ENCODE measurements around the gene SENP7. TPM values are rescaled to one million over a fixed set of nuclear protein-coding genes. Genes with fewer than 3 reads are reported as not detected.

Gene SENP7
- total RNA-seq, 1 donor from 2014 or later, result 10.8 TPM

DNA sequence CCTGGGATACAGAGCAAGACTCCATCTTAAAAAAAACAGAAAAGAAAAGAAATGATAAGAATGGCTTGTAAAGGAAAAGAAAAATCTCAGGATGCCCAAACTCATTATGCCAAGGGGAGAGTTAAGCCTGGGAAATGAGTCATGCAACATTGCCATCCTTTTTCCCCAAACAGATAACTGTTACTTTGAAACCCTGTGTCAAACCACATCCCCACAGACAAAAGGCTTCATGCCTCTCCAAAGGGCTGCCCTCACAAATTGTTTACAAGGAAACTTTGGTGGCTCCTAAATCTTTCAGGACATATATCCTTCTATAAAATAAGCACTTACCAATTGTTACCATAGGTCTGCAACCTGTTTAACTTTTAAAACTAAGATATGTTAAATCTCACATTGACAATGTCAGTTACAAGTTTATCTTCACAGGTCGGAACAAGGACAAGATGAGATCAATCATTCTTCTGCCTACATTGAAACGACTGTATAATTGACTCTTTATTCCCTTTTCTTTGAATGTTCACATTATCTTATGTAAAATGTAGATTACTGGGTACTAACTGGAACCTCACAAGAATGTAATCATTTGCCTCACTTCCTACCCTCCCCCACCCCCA is 18.6 kb upstream of the SENP7 start:
- Histone ChIP-seq H3K4me3 (ENCODE audit: insufficient read depth, low read depth, low read length) (no peak overlapping the region), H3K27ac (ENCODE audit: low read depth, low read length) (no peak overlapping the region), H3K36me3 (ENCODE audit: insufficient read depth, low read length) (no peaks in the 10 kb centered on the region), H3K79me2 (ENCODE audit: insufficient read depth, low read length) (no peaks in the 10 kb centered on the region), H3K9me3 (ENCODE audit: insufficient read depth, low read depth, low read length) (no peaks in the 10 kb centered on the region), H3K27me3 (ENCODE audit: insufficient read depth, low read length) (peaks cover 5% of the 10 kb centered on the region), H3K9ac (ENCODE audit: low read length) (no peak overlapping the region), H3K4me2 (ENCODE audit: low read length) (no peak overlapping the region), H2AFZ (ENCODE audit: low read depth, low read length) (no peak overlapping the region), H3K4me1 (ENCODE audit: insufficient read depth, low read length) (no peaks in the 10 kb centered on the region), H4K20me1 (ENCODE audit: insufficient read depth, low read length) (no peaks in the 10 kb centered on the region)
- Mint-ChIP-seq H3K27ac (ENCODE audit: unreplicated experiment) (no peak overlapping the region), H3K4me1 (ENCODE audit: low read depth, unreplicated experiment) (peaks cover 16% of the 10 kb centered on the region), H3K4me3 (ENCODE audit: unreplicated experiment) (no peak overlapping the region), H3K36me3 (ENCODE audit: low read depth, unreplicated experiment) (no peaks in the 10 kb centered on the region), H3K9me3 (ENCODE audit: unreplicated experiment) (no peaks in the 10 kb centered on the region), H3K27me3 (ENCODE audit: low read depth, unreplicated experiment) (peaks cover 1% of the 10 kb centered on the region)
- no peak for TF ChIP-seq EZH2 (IDR thresholded peaks at IDR 0.05; ENCODE audit: insufficient read depth, low read length)
- TF ChIP-seq, protein P1, sequence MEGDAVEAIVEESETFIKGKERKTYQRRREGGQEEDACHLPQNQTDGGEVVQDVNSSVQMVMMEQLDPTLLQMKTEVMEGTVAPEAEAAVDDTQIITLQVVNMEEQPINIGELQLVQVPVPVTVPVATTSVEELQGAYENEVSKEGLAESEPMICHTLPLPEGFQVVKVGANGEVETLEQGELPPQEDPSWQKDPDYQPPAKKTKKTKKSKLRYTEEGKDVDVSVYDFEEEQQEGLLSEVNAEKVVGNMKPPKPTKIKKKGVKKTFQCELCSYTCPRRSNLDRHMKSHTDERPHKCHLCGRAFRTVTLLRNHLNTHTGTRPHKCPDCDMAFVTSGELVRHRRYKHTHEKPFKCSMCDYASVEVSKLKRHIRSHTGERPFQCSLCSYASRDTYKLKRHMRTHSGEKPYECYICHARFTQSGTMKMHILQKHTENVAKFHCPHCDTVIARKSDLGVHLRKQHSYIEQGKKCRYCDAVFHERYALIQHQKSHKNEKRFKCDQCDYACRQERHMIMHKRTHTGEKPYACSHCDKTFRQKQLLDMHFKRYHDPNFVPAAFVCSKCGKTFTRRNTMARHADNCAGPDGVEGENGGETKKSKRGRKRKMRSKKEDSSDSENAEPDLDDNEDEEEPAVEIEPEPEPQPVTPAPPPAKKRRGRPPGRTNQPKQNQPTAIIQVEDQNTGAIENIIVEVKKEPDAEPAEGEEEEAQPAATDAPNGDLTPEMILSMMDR (IDR thresholded peaks at IDR 0.05; ENCODE audit: insufficient read depth, low read depth, low read length), result no peak
- FAIRE-seq (no peak), DNase-seq (ENCODE audit: low read depth) (no peak)

DNA sequence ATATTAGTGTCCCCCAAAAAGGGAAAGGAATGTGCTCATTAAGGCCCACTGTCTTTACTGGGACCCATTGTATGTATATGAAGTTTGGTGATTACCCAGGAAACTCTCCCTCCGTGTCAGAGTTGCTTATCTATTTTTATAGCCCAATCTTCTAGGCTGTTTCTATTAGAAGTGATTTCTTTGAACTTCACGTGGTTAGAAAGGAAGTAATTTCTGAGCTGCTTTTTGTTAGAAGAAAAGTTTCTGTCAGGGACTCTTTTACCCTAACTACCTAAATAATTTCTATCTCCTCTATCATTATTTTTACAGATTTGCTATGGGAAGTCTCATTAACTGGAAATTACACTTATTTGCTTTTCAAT is 17.7 kb upstream of the SENP7 start:
- no peaks in the 10 kb centered on the region for H3K9me3 Mint-ChIP-seq (ENCODE audit: unreplicated experiment)
- Histone ChIP-seq H4K20me1 (ENCODE audit: insufficient read depth, low read length) (no peaks in the 10 kb centered on the region), H3K4me2 (ENCODE audit: low read length) (no peak overlapping the region), H2AFZ (ENCODE audit: low read depth, low read length) (no peak overlapping the region), H3K27ac (ENCODE audit: low read depth, low read length) (no peak overlapping the region), H3K4me3 (ENCODE audit: insufficient read depth, low read depth, low read length) (no peak overlapping the region), H3K36me3 (ENCODE audit: insufficient read depth, low read length) (no peaks in the 10 kb centered on the region), H3K4me1 (ENCODE audit: insufficient read depth, low read length) (no peaks in the 10 kb centered on the region), H3K27me3 (ENCODE audit: insufficient read depth, low read length) (peaks cover 5% of the 10 kb centered on the region), H3K79me2 (ENCODE audit: insufficient read depth, low read length) (no peaks in the 10 kb centered on the region), H3K9ac (ENCODE audit: low read length) (no peak overlapping the region), H3K9me3 (ENCODE audit: insufficient read depth, low read depth, low read length) (no peaks in the 10 kb centered on the region)
- H3K27ac Mint-ChIP-seq (ENCODE audit: unreplicated experiment), result no peak overlapping the region
- DNase-seq (ENCODE audit: low read depth), result no peak
- no peak for FAIRE-seq
- H3K4me3 Mint-ChIP-seq (ENCODE audit: unreplicated experiment), result no peak overlapping the region
- H3K36me3 Mint-ChIP-seq (ENCODE audit: low read depth, unreplicated experiment), result no peaks in the 10 kb centered on the region
- peaks cover 16% of the 10 kb centered on the region for H3K4me1 Mint-ChIP-seq (ENCODE audit: low read depth, unreplicated experiment)
- H3K27me3 Mint-ChIP-seq (ENCODE audit: low read depth, unreplicated experiment), result no peaks in the 10 kb centered on the region
- TF ChIP-seq EZH2 (IDR thresholded peaks at IDR 0.05; ENCODE audit: insufficient read depth, low read length), result no peak
- TF ChIP-seq, protein P1 (IDR thresholded peaks at IDR 0.05; ENCODE audit: insufficient read depth, low read depth, low read length), result no peak

DNA sequence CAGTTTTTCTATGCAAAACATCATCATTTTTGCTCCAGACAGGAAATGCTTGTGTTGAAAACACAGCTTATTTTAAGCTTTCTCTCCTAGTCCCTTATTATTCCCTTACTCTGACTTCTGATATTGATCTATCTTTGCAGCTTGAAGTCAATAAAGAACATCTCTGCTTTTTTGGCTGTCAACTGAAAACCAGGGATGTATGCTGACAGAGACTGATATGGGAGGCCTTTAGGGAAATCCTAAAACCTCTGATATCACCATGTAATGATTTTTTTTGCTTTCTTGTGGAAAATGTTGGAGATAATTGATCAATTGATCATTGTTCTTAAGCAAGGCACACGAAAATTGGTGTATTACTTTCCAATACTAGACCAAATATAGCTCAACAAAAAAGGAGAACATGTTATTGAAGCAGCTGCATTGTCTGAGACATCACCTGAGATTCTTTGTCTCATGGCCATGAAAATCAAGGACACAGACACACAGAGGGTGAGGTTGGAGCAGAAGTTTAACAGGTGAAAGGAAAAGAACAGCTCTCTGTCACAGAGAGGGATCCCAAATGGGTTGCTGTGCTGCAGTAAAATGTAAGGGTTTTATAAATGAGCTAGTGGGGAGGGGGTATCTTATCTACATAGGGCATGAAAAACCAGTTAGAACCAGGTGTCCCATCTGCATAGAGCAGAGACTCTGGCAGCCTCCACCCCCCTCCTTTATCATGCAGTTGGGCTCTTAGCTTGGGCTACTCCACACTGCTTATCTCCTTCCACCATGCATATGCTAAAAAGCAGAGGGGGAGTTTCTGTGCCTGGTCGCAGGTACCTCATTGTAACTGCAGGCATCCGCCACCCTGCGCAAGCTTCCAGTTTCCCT is 17.0 kb upstream of the SENP7 start:
- no peak overlapping the region for H3K4me3 ChIP-seq (ENCODE audit: insufficient read depth, low read depth, low read length)
- no peaks in the 10 kb centered on the region for H4K20me1 ChIP-seq (ENCODE audit: insufficient read depth, low read length)
- no peaks in the 10 kb centered on the region for H3K4me1 ChIP-seq (ENCODE audit: insufficient read depth, low read length)
- peaks cover 5% of the 10 kb centered on the region for H3K27me3 ChIP-seq (ENCODE audit: insufficient read depth, low read length)
- no peak overlapping the region for H2AFZ ChIP-seq (ENCODE audit: low read depth, low read length)
- H3K4me2 ChIP-seq (ENCODE audit: low read length), result no peak overlapping the region
- no peak for DNase-seq (ENCODE audit: low read depth)
- no peak overlapping the region for H3K4me3 Mint-ChIP-seq (ENCODE audit: unreplicated experiment)
- H3K9me3 Mint-ChIP-seq (ENCODE audit: unreplicated experiment), result no peaks in the 10 kb centered on the region
- H3K36me3 ChIP-seq (ENCODE audit: insufficient read depth, low read length), result no peaks in the 10 kb centered on the region
- H3K9ac ChIP-seq (ENCODE audit: low read length), result no peak overlapping the region
- peaks cover 16% of the 10 kb centered on the region for H3K4me1 Mint-ChIP-seq (ENCODE audit: low read depth, unreplicated experiment)
- H3K36me3 Mint-ChIP-seq (ENCODE audit: low read depth, unreplicated experiment), result no peaks in the 10 kb centered on the region
- no peak for FAIRE-seq
- no peak overlapping the region for H3K27ac Mint-ChIP-seq (ENCODE audit: unreplicated experiment)
- no peaks in the 10 kb centered on the region for H3K79me2 ChIP-seq (ENCODE audit: insufficient read depth, low read length)
- no peaks in the 10 kb centered on the region for H3K27me3 Mint-ChIP-seq (ENCODE audit: low read depth, unreplicated experiment)
- TF ChIP-seq, protein P1 (IDR thresholded peaks at IDR 0.05; ENCODE audit: insufficient read depth, low read depth, low read length), result no peak
- no peak for TF ChIP-seq EZH2 (IDR thresholded peaks at IDR 0.05; ENCODE audit: insufficient read depth, low read length)
- no peak overlapping the region for H3K27ac ChIP-seq (ENCODE audit: low read depth, low read length)
- no peaks in the 10 kb centered on the region for H3K9me3 ChIP-seq (ENCODE audit: insufficient read depth, low read depth, low read length)

Measured in astrocyte (in vitro differentiated cells and primary cell).